NCI-H82 (cell line): Measurements from ENCODE around the gene CSKMT.
A peak's percentile ranks its signal among the peaks of the same experiment; 100 is the strongest.
"Not testable (repeated sequence)": the region's sequence is repeated elsewhere in the genome, so short reads cannot be mapped to it uniquely, and the experiment has no call there.

Experiments
- DNase-seq: peaks from one replicate; lab custom pipeline; 2025; lab: John Stamatoyannopoulos, UW

Gene CSKMT, protein sequence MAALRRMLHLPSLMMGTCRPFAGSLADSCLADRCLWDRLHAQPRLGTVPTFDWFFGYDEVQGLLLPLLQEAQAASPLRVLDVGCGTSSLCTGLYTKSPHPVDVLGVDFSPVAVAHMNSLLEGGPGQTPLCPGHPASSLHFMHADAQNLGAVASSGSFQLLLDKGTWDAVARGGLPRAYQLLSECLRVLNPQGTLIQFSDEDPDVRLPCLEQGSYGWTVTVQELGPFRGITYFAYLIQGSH

DNA sequence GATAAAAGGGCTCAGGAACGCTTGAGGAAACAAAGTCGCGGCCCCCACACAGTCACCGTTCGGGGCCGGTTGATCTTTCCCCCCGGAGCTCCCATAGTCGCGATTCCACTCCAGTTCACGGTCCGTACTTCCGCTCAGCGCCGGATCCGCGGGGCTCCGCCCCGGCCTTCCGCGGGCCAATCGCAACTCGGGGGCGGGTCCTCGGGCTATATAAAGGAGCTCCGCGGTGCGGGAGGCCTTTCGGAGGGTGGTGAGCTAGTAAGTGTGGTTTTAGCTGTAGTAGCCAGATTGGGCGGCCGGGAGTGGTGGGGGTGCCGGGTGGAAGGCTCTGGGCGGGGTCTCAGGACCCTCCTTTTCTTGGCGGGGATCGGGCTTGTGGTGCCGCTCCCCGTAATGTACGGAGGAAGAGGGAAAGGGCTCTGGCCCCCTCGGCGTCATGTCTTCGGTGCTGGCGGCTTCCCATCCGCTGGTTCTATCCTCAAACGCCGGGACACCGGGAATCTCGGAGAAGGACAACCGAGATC, at the start of gene CSKMT, which contains the start of gene C11orf98:
TSS of gene CSKMT (plus strand) at position 238 of the 524 bp plus-strand sequence. CDS start 568 bp downstream, outside the sequence.
TSS of gene C11orf98 (minus strand) at position 136 of the 524 bp plus-strand sequence. CDS start at position 95, 41 bp downstream.
- DNase-seq = peak; percentile 94

DNA sequence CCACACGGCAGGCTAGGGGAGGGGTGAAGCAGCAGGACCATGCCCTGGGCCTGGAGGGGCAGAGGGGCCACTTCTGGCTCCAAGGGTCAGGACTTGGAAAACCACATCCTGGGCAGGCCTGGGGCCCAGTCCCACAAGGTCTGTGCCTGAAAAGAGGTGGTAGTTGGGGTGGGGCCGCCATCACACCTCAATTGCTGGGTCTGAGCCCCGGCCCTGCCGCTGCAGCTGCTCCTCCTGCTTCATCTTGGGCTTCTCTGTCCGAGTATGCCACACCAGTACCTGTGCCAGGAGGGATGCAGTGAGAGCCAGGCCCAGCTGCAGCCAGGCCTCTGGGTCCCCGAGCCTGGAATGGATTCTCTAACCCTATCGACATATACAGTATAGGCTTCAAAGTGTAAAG, 49.6 kb upstream of the CSKMT start:
- no peak for DNase-seq

DNA sequence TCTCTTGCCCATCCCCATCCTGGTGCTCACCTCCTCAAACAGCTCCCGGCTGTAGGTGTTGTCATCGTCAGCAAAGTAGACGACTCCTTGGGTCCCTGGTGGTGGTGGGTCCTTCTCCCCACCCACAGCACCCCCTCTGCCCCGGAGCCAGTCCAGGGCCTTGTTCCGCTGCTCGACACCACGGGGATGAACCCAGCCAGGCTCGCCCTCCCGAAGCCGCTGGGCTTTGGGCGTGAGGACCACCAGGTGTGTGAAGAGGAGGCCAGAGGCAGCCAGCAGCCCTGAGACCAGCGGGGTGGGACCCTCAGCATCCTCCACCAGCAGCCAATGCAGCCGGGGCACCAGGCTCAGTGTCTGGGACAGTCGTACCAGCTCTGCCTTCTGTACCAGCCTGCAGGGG, 48.2 kb upstream of the CSKMT start:
- not testable (repeated sequence) for DNase-seq

DNA sequence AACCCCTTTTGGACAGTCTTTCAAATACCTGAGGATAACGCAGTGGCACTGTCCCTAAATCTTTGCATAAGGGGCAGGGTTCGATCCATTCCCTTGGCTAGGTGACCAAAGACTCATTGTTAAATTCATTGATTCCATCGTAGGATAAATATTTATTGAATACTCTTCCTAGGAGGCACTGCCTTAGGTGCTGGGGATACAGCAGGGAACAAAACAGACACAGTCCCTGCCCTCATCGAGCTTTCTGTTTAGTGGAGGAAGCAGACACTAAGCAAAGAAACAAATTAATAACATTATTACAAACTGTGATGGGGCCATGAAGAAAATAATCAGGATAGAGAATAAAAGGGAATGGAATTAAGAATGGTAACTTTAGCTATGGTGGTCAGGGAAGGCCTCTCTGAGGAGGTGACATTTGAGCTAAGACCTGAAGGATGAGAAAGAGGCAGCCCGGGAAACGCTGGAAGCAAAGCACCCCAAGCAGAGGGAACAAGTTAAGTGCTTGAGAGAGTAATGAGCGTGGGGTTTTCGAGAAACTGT, 44.0 kb upstream of the CSKMT start:
- no peak for DNase-seq

DNA sequence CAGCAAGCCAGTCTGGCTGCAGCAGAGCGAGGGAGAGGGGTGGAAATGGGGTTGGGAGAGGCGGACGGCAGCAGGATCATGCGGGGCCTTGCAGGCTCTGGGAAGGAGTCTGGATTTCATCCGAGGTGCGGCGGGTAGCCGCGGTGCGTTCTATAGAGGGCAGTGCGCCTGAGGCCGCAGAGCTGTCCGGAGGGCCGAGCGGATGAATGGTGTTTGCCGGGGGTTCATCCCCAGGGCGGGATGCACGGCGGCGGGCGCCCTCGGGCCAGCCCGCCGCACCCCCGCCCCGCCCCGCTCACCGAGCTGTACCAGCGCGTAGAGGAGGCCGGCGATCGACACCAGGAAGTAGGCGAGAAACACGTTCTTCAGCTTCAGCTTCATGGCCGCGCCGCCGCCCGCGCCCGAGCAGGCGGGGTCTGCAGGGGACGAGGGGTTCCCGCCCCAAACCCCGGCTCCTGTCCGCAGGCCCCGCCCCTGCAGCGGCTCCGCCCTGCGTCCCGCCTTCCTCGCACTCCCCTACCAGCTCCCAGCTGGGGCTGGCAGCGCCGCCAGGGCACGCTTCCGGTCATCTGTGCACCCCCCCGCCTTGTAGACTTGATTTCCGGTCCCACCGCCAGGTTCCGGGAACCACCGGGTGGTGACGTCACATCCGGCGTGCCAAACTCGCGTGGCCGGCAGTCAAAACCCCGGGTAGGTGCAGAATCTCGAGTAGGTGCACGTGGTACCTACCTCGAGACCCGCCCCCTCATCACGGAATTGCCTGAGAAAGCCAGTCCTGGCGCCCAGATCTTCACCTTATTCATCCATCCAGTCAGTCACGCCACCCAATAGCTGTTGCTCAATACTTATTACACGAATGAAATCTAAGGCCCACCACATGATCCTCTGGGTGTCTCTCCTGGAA, 43.3 kb upstream of the CSKMT start, which contains the start of gene B3GAT3:
TSS of gene B3GAT3 (minus strand) at position 420 of the 904 bp plus-strand sequence. CDS start at position 381, 39 bp downstream.
- DNase-seq = peak; percentile 98

DNA sequence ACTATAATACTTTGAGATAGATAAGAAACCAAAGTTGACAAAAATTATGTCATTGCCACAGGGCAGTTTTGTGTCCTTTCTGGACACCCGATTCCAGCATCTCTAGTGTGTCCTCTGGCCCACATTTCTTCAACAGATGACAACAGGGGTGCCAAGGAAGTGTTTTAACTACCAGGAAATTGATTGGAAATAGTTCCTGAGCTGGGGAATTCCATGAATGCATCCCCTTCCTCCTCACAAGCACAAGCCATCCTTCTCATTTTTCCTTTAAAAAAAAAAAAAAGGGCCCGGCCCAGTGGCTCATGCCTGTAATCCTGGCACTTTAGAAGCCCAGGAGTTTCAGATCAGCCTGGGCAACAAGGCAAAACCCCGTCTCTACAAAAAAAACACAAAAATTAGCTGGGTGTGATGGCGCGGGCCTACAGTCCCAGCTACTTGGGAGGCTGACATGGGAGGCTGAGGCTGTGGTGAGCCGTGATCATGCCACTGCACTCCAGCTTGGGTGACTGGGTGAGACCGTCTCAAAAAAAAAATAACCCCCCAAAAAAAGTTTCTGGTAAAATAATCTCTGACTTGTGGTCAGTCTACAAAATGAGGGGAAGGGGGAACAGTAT, 42.5 kb upstream of the CSKMT start:
- DNase-seq = no peak

DNA sequence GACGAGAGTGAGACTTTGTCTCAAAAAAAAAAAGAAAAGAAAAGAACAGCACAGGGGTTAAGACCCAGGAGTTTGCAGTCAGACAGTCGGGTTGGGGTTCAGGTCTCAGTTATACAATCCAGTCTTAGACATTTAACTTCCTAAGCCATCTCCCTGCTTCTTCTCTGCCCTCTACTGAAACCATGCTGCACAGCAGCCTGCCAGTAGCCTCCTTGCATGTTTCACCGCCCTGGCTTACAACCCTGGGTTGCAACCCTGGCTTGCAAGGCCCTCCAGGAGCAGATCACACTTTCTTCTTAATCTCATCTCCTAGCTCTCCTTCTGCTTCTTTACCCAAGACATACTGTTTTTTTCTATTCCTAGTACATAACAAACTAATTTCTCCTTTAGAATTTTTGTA, 37.4 kb upstream of the CSKMT start:
- no peak for DNase-seq

DNA sequence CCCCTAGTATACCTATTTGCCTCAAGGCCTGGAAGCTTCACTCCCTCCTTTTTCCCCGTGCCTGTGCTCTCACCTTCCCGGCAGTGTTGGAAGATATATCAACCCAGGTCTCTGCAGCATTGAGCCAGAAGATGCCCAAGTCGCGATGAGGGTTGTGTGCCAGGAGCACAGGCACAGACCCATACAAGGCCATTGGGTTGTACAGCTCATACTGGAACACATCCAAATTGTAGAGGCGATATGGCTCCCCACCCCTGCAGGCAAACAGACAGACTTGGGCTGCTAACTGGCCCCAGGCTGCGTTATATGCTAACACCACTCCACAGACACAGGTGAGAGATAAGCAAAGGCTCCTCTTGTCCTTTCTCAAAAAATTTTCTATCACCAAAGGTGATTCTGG, 32.6 kb upstream of the CSKMT start:
- DNase-seq = no peak

DNA sequence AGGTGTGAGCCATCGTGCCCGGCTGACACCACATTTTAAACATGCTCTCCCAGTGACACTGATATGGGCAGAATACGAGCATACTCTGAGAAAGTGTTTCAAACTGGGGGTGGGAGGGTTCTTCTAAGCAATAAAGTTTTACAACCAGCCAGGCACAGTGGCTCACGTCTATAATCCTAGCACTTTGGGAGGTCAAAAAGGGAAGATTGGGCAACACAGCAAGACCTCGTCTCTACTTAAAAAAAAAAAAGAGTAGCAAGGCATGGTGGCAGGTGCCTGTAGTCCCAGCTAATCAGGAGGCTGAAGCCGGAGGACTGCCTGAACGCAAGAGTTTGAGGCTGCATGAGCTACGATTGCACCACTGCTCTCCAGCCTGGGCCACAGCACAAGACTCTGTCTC, 20.9 kb upstream of the CSKMT start:
- DNase-seq = no peak

DNA sequence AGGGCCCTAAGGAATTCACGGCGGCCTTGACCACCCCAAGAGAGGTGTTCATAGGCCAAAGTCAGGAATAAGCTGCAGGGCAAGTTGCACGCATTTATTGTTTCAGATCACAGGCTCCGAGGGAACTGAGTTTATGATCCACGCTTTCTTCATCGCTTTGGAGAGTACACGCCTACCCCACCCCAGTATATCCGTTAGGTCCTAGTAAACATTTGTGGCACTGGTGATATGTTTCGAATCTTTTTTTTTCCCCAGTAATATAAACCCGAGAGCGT, 19.5 kb upstream of the CSKMT start:
- DNase-seq = no peak

DNA sequence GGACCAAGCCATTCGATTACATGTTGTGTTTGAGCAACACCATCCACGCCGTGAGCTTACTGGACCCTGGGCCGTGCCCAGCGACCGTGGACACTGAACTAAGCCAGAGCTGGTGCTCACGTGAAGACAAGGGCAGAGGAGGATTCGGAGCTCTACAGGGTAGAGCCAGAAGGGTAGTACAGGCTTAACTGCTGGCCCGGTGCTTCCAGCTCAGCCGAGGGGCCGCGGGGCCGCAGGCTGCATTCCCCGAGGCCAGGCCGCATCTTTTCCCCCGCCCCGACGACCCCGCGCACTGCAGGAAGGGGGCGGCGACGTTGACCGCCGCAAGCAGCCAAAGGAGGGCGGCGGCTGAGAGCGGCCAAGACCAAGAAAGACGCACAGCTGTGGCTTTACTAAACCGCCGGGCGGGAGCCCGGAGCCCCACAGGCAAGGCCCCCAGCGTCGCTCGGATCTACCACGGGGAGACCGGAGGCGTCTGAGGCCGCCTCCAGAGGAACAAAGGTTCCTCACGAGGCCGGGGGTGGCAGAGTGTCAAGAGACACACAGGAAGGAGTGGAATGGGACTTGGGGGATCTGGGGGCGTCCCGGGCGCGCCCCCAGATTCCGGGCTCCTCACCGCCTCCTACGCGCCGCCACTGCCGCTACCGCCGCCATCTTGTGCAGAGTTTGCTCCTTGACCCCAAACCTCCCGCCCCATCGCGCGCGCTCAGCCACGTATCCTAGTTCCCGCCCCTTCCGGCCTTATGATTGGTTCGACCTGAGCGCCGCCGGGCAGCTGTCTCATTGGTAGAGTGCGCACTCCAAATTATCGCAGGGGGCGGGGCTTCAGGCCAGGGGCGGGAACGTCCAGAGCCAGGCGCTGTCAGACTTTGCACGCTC, 18.9 kb upstream of the CSKMT start, which contains the start of gene GANAB:
TSS of gene GANAB (minus strand) at position 668 of the 879 bp plus-strand sequence. CDS start at position 654, 14 bp downstream.
- peak; percentile 98 for DNase-seq

DNA sequence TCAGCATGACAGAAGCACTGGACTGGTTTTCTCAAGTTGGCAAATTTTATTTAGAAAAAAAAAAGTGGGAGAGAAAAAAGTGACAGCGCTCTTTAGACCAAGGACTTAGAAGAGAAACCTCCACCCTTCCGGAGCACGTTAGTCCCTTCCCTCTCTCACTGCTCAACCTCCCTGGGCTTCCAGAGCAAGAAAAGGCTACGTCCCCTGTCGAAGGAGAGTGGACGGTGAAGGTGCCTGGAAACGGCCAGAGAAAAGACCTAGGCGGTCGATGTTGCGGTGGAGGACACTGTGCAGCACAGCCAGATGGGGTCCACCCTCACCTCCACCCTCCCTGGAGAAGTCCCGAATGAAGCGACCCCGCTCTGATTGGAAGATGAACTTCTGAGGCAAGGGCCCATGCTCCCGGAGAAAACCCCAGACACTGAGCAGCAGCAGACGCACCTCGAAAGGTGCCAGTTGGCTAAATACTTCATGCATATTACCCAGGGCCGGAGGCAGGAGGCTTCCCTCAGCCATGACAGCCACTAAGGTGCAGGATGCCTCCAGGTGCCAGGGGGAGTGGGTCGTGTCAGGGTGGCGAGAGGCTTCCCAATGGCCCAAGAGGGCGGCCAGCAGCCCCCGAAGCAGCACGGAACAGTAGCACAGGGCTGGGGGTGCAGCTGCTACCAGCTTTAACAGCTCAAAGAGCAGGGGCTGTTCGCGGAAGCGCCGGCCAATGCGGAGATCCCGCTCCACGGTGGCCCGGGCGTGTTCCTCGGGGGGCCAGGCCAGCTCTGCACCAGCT, 18.1 kb upstream of the CSKMT start:
- DNase-seq = peak; percentile 45

DNA sequence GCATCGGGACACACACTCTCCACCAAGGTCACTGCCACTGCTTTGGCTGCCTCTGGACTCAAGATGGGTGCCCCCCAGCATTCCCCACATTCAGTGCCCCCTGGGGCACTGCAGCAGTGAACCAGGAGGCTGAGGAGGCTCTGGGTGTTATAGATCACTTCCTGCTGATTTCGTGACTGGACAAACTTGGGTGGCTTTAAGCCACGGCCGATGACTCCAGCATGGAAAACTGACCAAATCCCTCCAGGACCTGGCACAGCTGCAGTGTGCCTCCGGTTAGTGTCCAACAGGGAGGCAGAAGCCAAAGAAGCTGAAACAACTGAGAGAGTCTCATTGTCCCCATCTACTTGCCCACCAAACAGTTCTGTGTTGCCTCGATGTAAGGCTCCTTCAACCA, 17.5 kb upstream of the CSKMT start:
- DNase-seq = no peak

DNA sequence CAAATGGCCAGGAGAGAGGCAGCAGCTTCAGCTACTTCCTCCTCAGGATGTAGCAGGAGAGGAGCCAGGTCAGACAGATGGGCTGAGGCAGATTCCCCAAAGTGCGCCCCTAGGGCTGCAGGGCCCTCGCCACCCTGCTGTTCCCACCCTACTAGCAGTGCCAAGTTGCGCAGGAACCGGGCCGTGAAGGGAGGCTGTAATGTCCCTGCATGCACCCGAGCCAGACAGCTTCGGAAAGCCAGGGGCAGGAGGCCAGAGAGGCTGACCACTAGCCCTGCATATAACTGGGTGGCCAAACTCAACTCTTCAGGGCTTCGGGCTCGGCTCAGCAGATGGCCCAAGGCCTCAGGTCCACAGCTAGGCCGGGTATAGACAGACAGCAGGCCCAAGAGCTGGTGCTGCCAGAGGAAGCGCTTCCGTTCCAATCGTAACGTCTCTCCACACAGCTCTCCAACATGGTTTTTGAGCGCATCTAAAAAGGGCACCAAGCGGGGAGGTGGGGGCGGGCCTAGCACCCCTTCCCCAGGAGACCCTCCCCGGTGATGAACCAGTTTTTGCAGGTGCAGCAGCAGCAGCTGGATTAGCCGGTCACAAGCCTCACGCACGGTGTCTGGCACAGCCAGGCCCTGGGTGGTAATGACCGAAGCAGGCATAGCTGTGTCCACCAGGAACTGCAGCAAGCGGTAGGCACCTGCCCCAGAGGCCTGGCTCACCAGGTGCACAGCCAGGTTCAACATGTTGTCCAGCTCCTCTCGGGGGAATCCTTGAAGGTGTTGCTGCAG, 16.7 kb upstream of the CSKMT start:
- DNase-seq = no peak

DNA sequence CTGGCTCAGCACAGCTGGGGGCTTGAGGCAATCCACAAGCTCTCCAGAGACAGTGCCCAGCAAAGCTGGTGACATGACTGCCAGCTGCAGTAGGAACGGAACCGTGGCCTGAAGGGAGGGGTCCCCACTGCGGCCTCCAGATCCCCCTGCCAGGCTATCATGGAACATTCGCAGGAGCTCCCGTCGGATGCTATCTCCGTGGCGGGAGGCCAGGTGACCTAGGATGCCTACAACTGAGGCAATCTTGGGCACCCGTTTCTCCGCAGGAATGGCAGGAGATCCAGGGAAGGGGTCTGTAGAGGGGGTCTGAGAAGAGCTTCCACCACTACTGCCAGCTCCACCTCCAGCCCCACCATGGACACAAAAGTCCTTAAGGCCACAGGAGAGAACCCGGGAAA, 16.1 kb upstream of the CSKMT start:
- DNase-seq = no peak

DNA sequence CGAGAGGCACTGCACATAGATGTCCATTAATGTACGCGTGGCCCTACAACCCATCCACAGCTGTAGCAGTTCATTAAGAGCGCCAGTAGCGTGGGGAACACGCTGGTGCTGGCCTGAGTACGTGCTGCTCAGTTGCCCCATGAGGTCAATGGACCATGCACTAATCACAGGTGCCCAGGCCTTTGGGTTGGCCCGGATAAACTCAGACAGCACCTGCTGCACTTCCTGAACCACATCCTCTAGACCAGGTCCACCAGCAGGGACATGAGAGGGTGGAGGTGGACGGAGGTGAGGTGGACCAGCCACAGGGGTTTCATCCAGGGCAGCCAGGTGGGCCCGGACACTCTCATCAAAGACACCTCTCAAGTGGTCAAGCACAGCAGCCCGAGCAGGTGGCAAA, 15.6 kb upstream of the CSKMT start:
- DNase-seq = no peak

DNA sequence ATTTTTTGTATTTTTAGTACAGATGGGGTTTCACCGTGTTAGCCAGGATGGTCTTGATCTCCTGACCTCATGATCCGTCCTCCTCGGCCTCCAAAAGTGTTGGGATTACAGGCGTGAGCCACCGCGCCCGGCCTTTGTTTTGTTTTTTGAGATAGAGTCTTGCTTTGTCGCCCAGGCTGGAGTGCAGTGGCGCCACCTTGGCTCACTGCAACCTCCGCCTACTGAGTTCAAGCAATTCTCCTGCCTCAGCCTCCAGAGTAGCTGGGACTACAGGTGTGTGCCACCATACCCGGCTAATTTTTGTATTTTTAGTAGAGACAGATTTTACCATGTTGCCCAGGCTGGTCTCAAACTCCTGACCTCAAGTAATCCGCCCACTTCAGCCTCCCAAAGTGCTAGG, 14.8 kb upstream of the CSKMT start:
- DNase-seq = not testable (repeated sequence)

DNA sequence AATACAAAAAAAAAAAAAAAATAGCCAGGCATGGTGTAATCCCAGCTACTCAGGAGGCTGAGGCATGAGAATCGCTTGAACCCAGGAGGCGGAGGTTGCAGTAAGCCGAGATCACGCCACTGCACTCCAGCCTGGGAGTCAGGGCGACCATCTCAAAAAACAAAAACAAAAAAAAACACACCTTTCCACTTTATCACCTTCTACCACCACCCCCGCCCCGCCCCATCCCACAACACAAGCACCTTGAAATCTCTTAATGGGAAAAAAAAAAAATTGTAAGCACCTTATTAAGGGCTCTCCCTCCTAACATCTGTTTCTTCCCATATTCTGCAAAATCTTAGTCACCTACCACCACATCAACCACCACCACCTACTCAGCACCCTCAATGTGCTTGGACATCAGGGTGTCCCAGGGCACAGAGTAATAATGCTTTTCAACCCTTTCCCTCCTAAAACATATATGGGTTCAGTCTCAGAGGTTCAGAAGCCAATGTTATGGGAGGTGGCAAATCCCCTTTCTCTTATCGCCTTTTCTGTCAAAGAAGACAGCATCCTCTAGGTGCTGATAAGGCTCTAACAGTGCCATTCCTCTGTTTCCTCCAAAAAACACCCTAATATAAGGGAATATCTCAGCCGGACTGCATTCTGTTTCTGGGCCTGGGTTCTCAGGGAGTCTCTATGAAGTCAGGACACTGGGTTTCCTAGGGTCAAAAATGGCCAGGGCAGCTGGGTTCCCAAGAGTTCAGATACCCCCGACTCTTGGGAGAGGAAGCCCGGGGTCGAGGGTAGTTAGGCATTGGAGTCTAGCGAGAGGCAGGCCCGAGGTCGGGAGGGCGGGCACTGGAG, 12.7 kb upstream of the CSKMT start:
- no peak for DNase-seq

DNA sequence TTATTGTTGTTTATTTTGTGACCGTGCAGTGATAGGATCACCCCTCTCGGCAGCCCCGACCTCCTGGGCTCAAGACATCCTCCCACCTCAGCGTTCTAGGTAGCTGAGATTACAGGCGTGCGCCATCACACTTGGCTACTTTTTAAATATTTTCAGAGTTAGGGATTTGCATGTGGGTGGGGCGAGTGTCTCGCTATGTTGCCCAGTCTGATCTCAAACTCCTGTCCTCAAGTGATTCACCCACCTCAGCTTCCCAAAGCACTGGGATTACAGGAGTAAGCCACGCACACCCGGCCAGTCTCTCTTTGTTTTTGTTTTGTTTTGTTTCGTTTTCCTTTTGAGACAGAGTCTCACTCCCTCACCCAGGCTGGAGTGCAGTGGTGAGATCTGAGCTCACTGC, 10.8 kb upstream of the CSKMT start:
- DNase-seq = no peak
